GM10266 (cell line): ENCODE measurements around the gene CHRNB1.

ENCODE experiments used
- DNase-seq: peaks from one replicate; pipeline ENCODE4 v3.0.0; 2012; ENCODE audit errors: extremely low spot score
- CTCF ChIP-seq: IDR thresholded peaks from 2 replicates; pipeline ENCODE4 v1.5.1; 2012; ENCODE audit warnings: mild to moderate bottlenecking, low read depth; ENCODE audit not compliant: control insufficient read depth, insufficient read depth; ENCODE audit errors: missing control alignments

The CHRNB1 gene

GRCh38 chr17:7416323-7416722 lies 28.5 kb upstream of the CHRNB1 start:
- peak; percentile 15 for TF ChIP-seq CTCF
- DNase-seq = no peak

DNA sequence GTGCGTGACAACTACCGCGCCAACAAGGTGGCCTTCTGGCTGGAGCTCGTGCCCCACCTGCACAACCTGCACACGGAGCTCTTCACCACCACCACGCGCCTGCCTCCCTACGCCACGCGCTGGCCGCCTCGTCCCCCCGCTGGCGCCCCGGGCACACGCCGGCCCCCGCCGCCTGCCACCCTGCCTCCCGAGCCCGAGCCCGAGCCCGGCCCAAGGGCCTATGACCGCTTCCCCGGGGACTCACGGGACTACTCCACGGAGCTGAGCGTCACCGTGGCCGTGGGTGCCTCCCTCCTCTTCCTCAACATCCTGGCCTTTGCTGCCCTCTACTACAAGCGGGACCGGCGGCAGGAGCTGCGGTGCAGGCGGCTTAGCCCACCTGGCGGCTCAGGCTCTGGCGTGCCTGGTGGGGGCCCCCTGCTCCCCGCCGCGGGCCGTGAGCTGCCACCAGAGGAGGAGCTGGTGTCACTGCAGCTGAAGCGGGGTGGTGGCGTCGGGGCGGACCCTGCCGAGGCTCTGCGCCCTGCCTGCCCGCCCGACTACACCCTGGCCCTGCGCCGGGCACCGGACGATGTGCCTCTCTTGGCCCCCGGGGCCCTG lies 27.7 kb upstream of the CHRNB1 start:
- no peak for DNase-seq
- no peak for TF ChIP-seq CTCF

- TF ChIP-seq CTCF = no peak
- no peak for DNase-seq
Observed at GRCh38 chr17:7418472-7419152, 26.2 kb upstream of the CHRNB1 start.

- no peak for DNase-seq
- TF ChIP-seq CTCF = no peak
Observed at GRCh38 chr17:7419819-7420610, 24.8 kb upstream of the CHRNB1 start, which contains the start of gene SPEM1. Gene SPEM1 (plus strand): TSS chr17:7420324. CDS start chr17:7420385, 61 bp downstream.

DNA sequence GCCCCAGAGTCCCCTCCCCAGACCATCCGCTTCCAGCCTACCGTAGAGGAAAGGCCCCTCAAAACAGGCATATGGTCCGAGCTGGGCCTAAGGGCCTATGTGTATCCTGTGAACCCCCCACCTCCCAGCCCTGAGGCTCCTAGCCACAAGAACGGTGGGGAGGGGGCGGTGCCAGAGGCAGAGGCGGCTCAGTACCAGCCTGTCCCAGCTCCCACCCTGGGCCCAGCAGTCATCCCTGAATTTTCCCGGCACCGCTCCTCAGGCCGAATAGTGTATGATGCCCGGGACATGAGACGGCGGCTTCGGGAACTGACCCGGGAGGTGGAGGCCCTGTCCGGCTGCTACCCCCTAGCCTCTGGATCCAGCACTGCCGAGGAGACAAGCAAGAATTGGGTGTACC lies 23.7 kb upstream of the CHRNB1 start:
- TF ChIP-seq CTCF = no peak
- DNase-seq = no peak

GRCh38 chr17:7423679-7424078 lies 21.2 kb upstream of the CHRNB1 start:
- no peak for TF ChIP-seq CTCF
- no peak for DNase-seq
